Left lung (tissue), 10 donors: ENCODE data around the gene DLEC1. TPM values are rescaled to one million over a fixed set of nuclear protein-coding genes. Genes with fewer than 3 reads are reported as not detected.
A peak's percentile ranks its signal among the peaks of the same experiment; 100 is the strongest.

Source experiments
- ATAC-seq: fragments of 200-7000 bp; cut with Tn5 transposase; one replicate; pipeline ENCODE4 v1.9.1; 2020; ENCODE audit warnings: moderate library complexity
- DNase-seq, 4 donors: peaks; one replicate each; pipeline ENCODE4 v3.0.0-alpha.2; 2013 to 2020
- H3K27ac ChIP-seq, 2 donors: fragments of 200-600 bp; sonication (generic) in 1 of 2; one replicate each; pipeline versions ENCODE4 v1.5.0 to v1.8.0; 2020 to 2021
- H3K27me3 ChIP-seq, 2 donors: fragments of 200-600 bp; sonication (generic) in 1 of 2; one replicate each; pipeline versions ENCODE4 v1.5.0 to v1.8.0; 2020 to 2021
- H3K36me3 ChIP-seq, 2 donors: fragments of 200-600 bp; sonication (generic) in 1 of 2; one replicate each; pipeline versions ENCODE4 v1.5.0 to v1.8.0; 2020 to 2021
- H3K4me1 ChIP-seq, 2 donors: fragments of 200-600 bp; one replicate each; pipeline ENCODE4 v1.8.0; 2021
- H3K4me3 ChIP-seq, 2 donors: fragments of 200-600 bp; sonication (generic) in 1 of 2; one replicate each; pipeline versions ENCODE4 v1.5.0 to v1.8.0; 2020 to 2021; ENCODE audit warnings: mild to moderate bottlenecking in 1 of 2
- H3K9me3 ChIP-seq, 2 donors: fragments of 200-600 bp; sonication (generic) in 1 of 2; one replicate each; pipeline versions ENCODE4 v1.5.0 to v1.8.0; 2020 to 2021
- CTCF ChIP-seq, 2 donors: fragments of 200-600 bp; sonication (generic) in 1 of 2; IDR thresholded peaks; one replicate each; pipeline versions ENCODE4 v1.5.0 to v1.8.0; 2021; ENCODE audit warnings: antibody characterized with exemption in 2 of 2
- intact Hi-C, 2 donors: fragments of 100-400 bp; cut with DNase I; formaldehyde crosslinking; loops; one replicate each; pipeline versions ENCODE4 v1.11.2 to v1.14.2; 2022
- polyA plus RNA-seq, 6 donors: library from polyadenylated mRNA; unstranded; fragments of 120-200 nt; gene quantifications; one replicate each; pipeline ENCODE4 v1.2.1, GENCODE V29; 2013; ENCODE audit not compliant: insufficient read length in 6 of 6
- total RNA-seq, 2 donors: library from RNA; stranded (reverse); fragmentation: NEBNext Ultra II Directional; extraction: Animal tissue kit (Norgen Biotek cat#: 25700); gene quantifications; one replicate each; pipeline ENCODE4 v1.2.1, GENCODE V29; 2021
- donor health status: DM: no; HTN: yes; CAD: no.
- donor health status: DM: no; HTN: no; CAD: no.

The DLEC1 gene
- total and polyA plus RNA-seq, 8 donors, result 2.8 to 10.5 (median 6.1) TPM

GRCh38 chr3:38016410-38016809 is 22.6 kb upstream of the DLEC1 start:
- Histone ChIP-seq H3K4me3 (no peak overlapping the region), H3K27me3 (no peaks in the 10 kb centered on the region), H3K9me3 (peaks cover 0 to 6% of the 10 kb centered on the region in 2 donors), H3K36me3 (peaks cover 0 to 64% of the 10 kb centered on the region in 2 donors), H3K4me1 (no peaks in the 10 kb centered on the region), H3K27ac (no peak overlapping the region)
- intact Hi-C loops, result no loop called here
- DNase-seq (peak in 1 of 4 donors; percentile 37), ATAC-seq (no peak)
- TF ChIP-seq CTCF (IDR thresholded peaks at IDR 0.05), result no peak

GRCh38 chr3:38016847-38017444 is 22.1 kb upstream of the DLEC1 start:
- intact Hi-C loops, result no loop called here
- peak in 1 of 4 donors; percentile 14 for DNase-seq
- Histone ChIP-seq H3K4me3 (no peak overlapping the region), H3K4me1 (no peaks in the 10 kb centered on the region), H3K9me3 (peaks cover 0 to 6% of the 10 kb centered on the region in 2 donors), H3K27ac (no peak overlapping the region), H3K36me3 (peaks cover 0 to 60% of the 10 kb centered on the region in 2 donors), H3K27me3 (no peaks in the 10 kb centered on the region)
- no peak for TF ChIP-seq CTCF (IDR thresholded peaks at IDR 0.05)
- ATAC-seq, result no peak

GRCh38 chr3:38017445-38018295 is 21.3 kb upstream of the DLEC1 start:
- intact Hi-C loops, result no loop called here
- Histone ChIP-seq H3K27ac (no peak overlapping the region), H3K4me3 (no peak overlapping the region), H3K27me3 (no peaks in the 10 kb centered on the region), H3K9me3 (peaks cover 0 to 6% of the 10 kb centered on the region in 2 donors), H3K36me3 (peaks cover 0 to 60% of the 10 kb centered on the region in 2 donors), H3K4me1 (peaks cover 0 to 4% of the 10 kb centered on the region in 2 donors)
- no peak for TF ChIP-seq CTCF (IDR thresholded peaks at IDR 0.05)
- ATAC-seq, result no peak
- DNase-seq, result peak in 2 of 4 donors; percentile 24 to 35

GRCh38 chr3:38018296-38019266 is 20.4 kb upstream of the DLEC1 start:
- Histone ChIP-seq H3K9me3 (peaks cover 0 to 6% of the 10 kb centered on the region in 2 donors), H3K4me3 (no peak overlapping the region), H3K4me1 (peaks cover 3 to 13% of the 10 kb centered on the region in 2 donors), H3K27ac (no peak overlapping the region), H3K36me3 (peaks cover 0 to 60% of the 10 kb centered on the region in 2 donors), H3K27me3 (no peaks in the 10 kb centered on the region)
- intact Hi-C loops, result no loop called here
- no peak for TF ChIP-seq CTCF (IDR thresholded peaks at IDR 0.05)
- no peak for ATAC-seq
- peak in 1 of 4 donors; percentile 46 for DNase-seq
